Hematopoietic multipotent progenitor cell (in vitro differentiated cells): ENCODE results near the gene SH2D1B. TPM values are rescaled to one million over a fixed set of nuclear protein-coding genes. Genes with fewer than 3 reads are reported as not detected.

ENCODE experiments used
- DNase-seq, 3 donors: peaks; one replicate each; pipeline ENCODE4 v3.0.0-alpha.2; 2011 to 2015; ENCODE audit warnings: low read depth in 2 of 3, low spot score in 2 of 3
- total RNA-seq: library from RNA; depleted of rRNA; stranded (reverse); fragments of >200 nt; gene quantifications from one replicate; pipeline ENCODE4 v1.2.3, GENCODE V29; 2012

The SH2D1B gene
- total RNA-seq, 1 donor, result under 0.01 TPM

- DNase-seq, result no peak
Observed at GRCh38 chr1:162365284-162366020, 46.5 kb downstream of the SH2D1B start.

- no peak for DNase-seq
Observed at GRCh38 chr1:162364498-162364897, 47.4 kb downstream of the SH2D1B start.

- no peak for DNase-seq
Observed at GRCh38 chr1:162363823-162364222, 48.1 kb downstream of the SH2D1B start.

- DNase-seq, result no peak
Observed at GRCh38 chr1:162361349-162361748, 50.6 kb downstream of the SH2D1B start.

- no peak for DNase-seq
Observed at GRCh38 chr1:162360874-162361260, 51.1 kb downstream of the SH2D1B start.

GRCh38 chr1:162360237-162360873 lies 51.6 kb downstream of the SH2D1B start:
- no peak for DNase-seq

GRCh38 chr1:162359523-162360236 lies 52.3 kb downstream of the SH2D1B start:
- DNase-seq, result no peak

- no peak for DNase-seq
Observed at GRCh38 chr1:162358928-162359327, 53.0 kb downstream of the SH2D1B start.

- peak in 2 of 3 donors; percentile 37 to 69 for DNase-seq
Observed at GRCh38 chr1:162357681-162358266, 54.2 kb downstream of the SH2D1B start.

- no peak for DNase-seq
Observed at GRCh38 chr1:162353702-162354101, 58.2 kb downstream of the SH2D1B start.

- DNase-seq, result no peak
Observed at GRCh38 chr1:162353078-162353477, 58.9 kb downstream of the SH2D1B start.

- peak in 1 of 3 donors; percentile 31 for DNase-seq
Observed at GRCh38 chr1:162351874-162352273, 60.1 kb downstream of the SH2D1B start.

GRCh38 chr1:162351246-162351842 lies 60.6 kb downstream of the SH2D1B start:
- no peak for DNase-seq

GRCh38 chr1:162349635-162350330 lies 62.2 kb downstream of the SH2D1B start:
- no peak for DNase-seq

GRCh38 chr1:162347281-162347680 lies 64.7 kb downstream of the SH2D1B start:
- no peak for DNase-seq

Other genes with a start within 250 kb of the SH2D1B start
- gene SPATA46, start 35.3 kb downstream of the SH2D1B start, total RNA-seq, result not detected
- gene C1orf226, start 30.4 kb downstream of the SH2D1B start, total RNA-seq, result 0.27 TPM
- gene UHMK1, start 85.7 kb upstream of the SH2D1B start, total RNA-seq, result 21.8 TPM
- 16.2 TPM for gene UAP1, start 149.6 kb upstream of the SH2D1B start, total RNA-seq
- 0.27 TPM for gene DDR2, start 220.3 kb upstream of the SH2D1B start, total RNA-seq